HEK293 (cell line): ENCODE measurements around the gene VAV3.

ENCODE experiments used
- CTCF ChIA-PET: fragments of 350-600 bp; formaldehyde crosslinking; extraction: SDS; loops from one replicate; lab custom pipeline; 2021; ENCODE audit warnings: antibody characterized with exemption; lab: Yijun Ruan, JAX
- POLR2A ChIA-PET: fragments of 300-600 bp; formaldehyde crosslinking; extraction: SDS; loops from one replicate; lab custom pipeline; 2020; ENCODE audit warnings: antibody characterized with exemption, inconsistent platforms; lab: Yijun Ruan, JAX
- H3K27ac ChIP-seq: fragments of 200-500 bp; sonication (Bioruptor generic); 2 replicates; pipeline ENCODE4 v1.5.1; 2014; ENCODE audit warnings: low read depth, low read length, control low read depth, inconsistent platforms; ENCODE audit errors: extremely low read depth
- H3K36me3 ChIP-seq, 2 experiments: fragments of 200-500 bp in 1 of 2; sonication (Bioruptor generic) in 1 of 2; 1 replicate in 1 of 2; 2 replicates in 1 of 2; pipeline ENCODE4 v1.5.1; 2014 to 2017; ENCODE audit warnings: inconsistent platforms in 2 of 2, low read length in 2 of 2; ENCODE audit not compliant: control insufficient read depth in 2 of 2, insufficient read depth in 1 of 2
- H3K4me1 ChIP-seq: fragments of 200-500 bp; sonication (Bioruptor generic); 2 replicates; pipeline ENCODE4 v1.5.1; 2014; ENCODE audit warnings: mild to moderate bottlenecking, low read length, inconsistent platforms; ENCODE audit not compliant: control insufficient read depth, insufficient read depth
- H3K4me3 ChIP-seq: 2 replicates; pipeline ENCODE4 v1.5.1; 2011; ENCODE audit warnings: low read depth, mild to moderate bottlenecking, control low read depth, low read length, moderate library complexity
- H3K9me3 ChIP-seq: fragments of 200-500 bp; sonication (Bioruptor generic); 2 replicates; pipeline ENCODE4 v1.5.1; 2014; ENCODE audit warnings: low read depth, low read length, inconsistent platforms; ENCODE audit not compliant: control insufficient read depth, insufficient read depth
- BCL6B ChIP-seq: fragments of 450-650 bp; formaldehyde crosslinking; IDR thresholded peaks from 2 replicates; pipeline ENCODE4 v1.5.1; 2017; ENCODE audit warnings: missing biosample characterization, missing genetic modification characterization
- KLF10 ChIP-seq: fragments of 450-650 bp; IDR thresholded peaks from 2 replicates; pipeline ENCODE4 v1.5.1; 2018; ENCODE audit warnings: missing biosample characterization, mild to moderate bottlenecking, missing genetic modification characterization
- PRDM10 ChIP-seq: fragments of 450-650 bp; formaldehyde crosslinking; IDR thresholded peaks from 2 replicates; pipeline ENCODE4 v1.5.1; 2016; ENCODE audit warnings: missing biosample characterization, missing genetic modification characterization
- SP2 ChIP-seq: fragments of 450-650 bp; formaldehyde crosslinking; IDR thresholded peaks from 2 replicates; pipeline ENCODE4 v1.5.1; 2016; ENCODE audit warnings: missing biosample characterization, missing genetic modification characterization
- SP3 ChIP-seq: fragments of 450-650 bp; formaldehyde crosslinking; IDR thresholded peaks from 2 replicates; pipeline ENCODE4 v1.5.1; 2016; ENCODE audit warnings: missing biosample characterization, missing genetic modification characterization
- ZBTB8A ChIP-seq: fragments of 450-650 bp; formaldehyde crosslinking; IDR thresholded peaks from 2 replicates; pipeline ENCODE4 v1.5.1; 2016; ENCODE audit warnings: missing biosample characterization, missing genetic modification characterization
- ZNF132 ChIP-seq: fragments of 450-650 bp; formaldehyde crosslinking; IDR thresholded peaks from 2 replicates; pipeline ENCODE4 v1.5.1; 2017; ENCODE audit warnings: missing biosample characterization, missing genetic modification characterization, borderline replicate concordance
- ZNF140 ChIP-seq: fragments of 450-650 bp; formaldehyde crosslinking; IDR thresholded peaks from 2 replicates; pipeline ENCODE4 v1.5.1; 2016; ENCODE audit warnings: missing biosample characterization, missing genetic modification characterization
- ZNF350 ChIP-seq: fragments of 450-650 bp; formaldehyde crosslinking; IDR thresholded peaks from 2 replicates; pipeline ENCODE4 v1.5.0; 2017; ENCODE audit warnings: missing biosample characterization, mild to moderate bottlenecking, missing genetic modification characterization
- ZNF366 ChIP-seq: fragments of 450-650 bp; formaldehyde crosslinking; conservative IDR thresholded peaks from 2 replicates; pipeline ENCODE4 v1.5.1; 2016; ENCODE audit warnings: missing biosample characterization, missing genetic modification characterization
- ZNF37A ChIP-seq: fragments of 450-650 bp; IDR thresholded peaks from 2 replicates; pipeline ENCODE4 v1.5.1; 2018; ENCODE audit warnings: missing biosample characterization, missing genetic modification characterization
- ZNF394 ChIP-seq: fragments of 450-650 bp; formaldehyde crosslinking; IDR thresholded peaks from 2 replicates; pipeline ENCODE4 v1.5.1; 2016; ENCODE audit warnings: missing biosample characterization, missing genetic modification characterization, mild to moderate bottlenecking, moderate library complexity, borderline replicate concordance
- ZNF473 ChIP-seq: fragments of 450-650 bp; formaldehyde crosslinking; IDR thresholded peaks from 2 replicates; pipeline ENCODE4 v1.5.1; 2017; ENCODE audit warnings: missing biosample characterization, missing genetic modification characterization
- ZNF514 ChIP-seq: fragments of 450-650 bp; formaldehyde crosslinking; IDR thresholded peaks from 2 replicates; pipeline ENCODE4 v1.5.1; 2016; ENCODE audit warnings: missing biosample characterization, missing genetic modification characterization
- ZNF561 ChIP-seq: fragments of 450-650 bp; IDR thresholded peaks from 2 replicates; pipeline ENCODE4 v1.5.1; 2018; ENCODE audit warnings: missing biosample characterization, missing genetic modification characterization, borderline replicate concordance
- ZNF704 ChIP-seq: fragments of 450-650 bp; formaldehyde crosslinking; IDR thresholded peaks from 2 replicates; pipeline ENCODE4 v1.5.1; 2016; ENCODE audit warnings: missing biosample characterization, missing genetic modification characterization
- ZNF76 ChIP-seq: fragments of 450-650 bp; formaldehyde crosslinking; IDR thresholded peaks from 2 replicates; pipeline ENCODE4; 2016; ENCODE audit warnings: low read depth, missing biosample characterization, missing genetic modification characterization, borderline replicate concordance
- TF ChIP-seq, protein P1 (sequence below): IDR thresholded peaks from 2 replicates; pipeline ENCODE4 v1.6.1; 2011; ENCODE audit warnings: mild to moderate bottlenecking, low read depth, low read length, borderline replicate concordance
- TF ChIP-seq, protein P2 (sequence below): fragments of 450-650 bp; formaldehyde crosslinking; IDR thresholded peaks from 2 replicates; pipeline ENCODE4 v1.5.1; 2016; ENCODE audit warnings: missing biosample characterization, missing genetic modification characterization

VAV3 gene

DNA sequence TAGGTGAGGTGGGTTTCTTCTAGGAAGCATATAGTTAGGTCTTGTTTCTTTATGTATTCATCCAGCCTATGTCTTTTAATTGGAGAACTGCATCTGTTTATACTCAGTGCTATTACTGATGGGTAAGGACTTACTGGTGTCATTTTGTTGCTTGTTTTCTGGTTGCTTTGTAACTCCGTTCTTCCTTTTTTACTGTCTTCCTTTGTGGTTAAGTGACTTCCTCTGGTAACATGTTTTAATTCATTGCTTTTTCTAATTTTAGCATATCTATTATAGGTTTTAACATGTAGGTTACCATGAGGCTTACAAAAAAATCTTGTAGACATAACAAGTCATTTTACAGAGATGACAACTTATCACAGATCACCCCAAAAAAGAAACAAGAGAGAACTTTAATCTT lies 160.8 kb downstream of the VAV3 start (continued):
- TF ChIP-seq SP2 (tag by site-specific recombination) (no peak), ZNF350 (tag by site-specific recombination) (no peak), ZNF473 (tag by site-specific recombination) (no peak), ZNF37A (tag by site-specific recombination) (no peak), ZNF76 (tag by site-specific recombination) (no peak), ZBTB8A (tag by site-specific recombination) (no peak), ZNF132 (tag by site-specific recombination) (no peak), ZNF366 (tag by site-specific recombination) (no peak), PRDM10 (no peak)
- TF ChIP-seq, protein P1, sequence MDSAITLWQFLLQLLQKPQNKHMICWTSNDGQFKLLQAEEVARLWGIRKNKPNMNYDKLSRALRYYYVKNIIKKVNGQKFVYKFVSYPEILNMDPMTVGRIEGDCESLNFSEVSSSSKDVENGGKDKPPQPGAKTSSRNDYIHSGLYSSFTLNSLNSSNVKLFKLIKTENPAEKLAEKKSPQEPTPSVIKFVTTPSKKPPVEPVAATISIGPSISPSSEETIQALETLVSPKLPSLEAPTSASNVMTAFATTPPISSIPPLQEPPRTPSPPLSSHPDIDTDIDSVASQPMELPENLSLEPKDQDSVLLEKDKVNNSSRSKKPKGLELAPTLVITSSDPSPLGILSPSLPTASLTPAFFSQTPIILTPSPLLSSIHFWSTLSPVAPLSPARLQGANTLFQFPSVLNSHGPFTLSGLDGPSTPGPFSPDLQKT: no peak

GRCh38 chr1:107803579-107803978 lies 161.4 kb downstream of the VAV3 start:
- H3K9me3 ChIP-seq: no peaks in the 10 kb centered on the region
- no peak overlapping the region for H3K27ac ChIP-seq
- H3K4me1 ChIP-seq: no peaks in the 10 kb centered on the region
- CTCF ChIA-PET: no interaction called here
- no peak overlapping the region for H3K4me3 ChIP-seq
- TF ChIP-seq ZNF140 (tag by site-specific recombination): no peak
- no peak for TF ChIP-seq KLF10 (tag by site-specific recombination)
- no peak for TF ChIP-seq ZNF704 (tag by site-specific recombination)
- no peak for TF ChIP-seq BCL6B (tag by site-specific recombination)
- TF ChIP-seq ZNF514 (tag by site-specific recombination): no peak
- POLR2A ChIA-PET: no interaction called here
- no peaks in the 10 kb centered on the region for H3K36me3 ChIP-seq

DNA sequence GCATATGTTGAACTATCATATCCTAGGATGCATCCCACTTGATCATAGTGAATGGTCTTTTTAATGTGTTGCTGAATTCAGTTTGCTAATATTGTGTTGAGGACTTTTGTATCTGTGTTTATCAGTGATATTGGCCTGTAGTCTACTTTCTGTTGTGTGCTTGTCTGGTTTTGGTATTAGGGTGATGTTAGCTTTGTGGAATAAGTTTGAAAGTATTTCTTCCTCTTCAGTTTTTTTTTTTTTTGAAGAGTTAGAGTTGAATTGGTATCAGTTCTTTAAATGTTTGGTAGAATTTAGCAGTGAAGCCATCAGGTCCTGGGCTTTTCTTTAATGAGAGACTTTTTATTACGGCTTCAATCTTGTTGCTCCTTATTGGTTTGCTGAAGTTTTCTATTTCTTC lies 162.3 kb downstream of the VAV3 start:
- TF ChIP-seq ZNF561 (tag by site-specific recombination): no peak
- no peak for TF ChIP-seq SP3 (tag by site-specific recombination)
- TF ChIP-seq ZNF366 (tag by site-specific recombination): no peak
- no peak for TF ChIP-seq ZNF394 (tag by site-specific recombination)
- TF ChIP-seq, protein P2, sequence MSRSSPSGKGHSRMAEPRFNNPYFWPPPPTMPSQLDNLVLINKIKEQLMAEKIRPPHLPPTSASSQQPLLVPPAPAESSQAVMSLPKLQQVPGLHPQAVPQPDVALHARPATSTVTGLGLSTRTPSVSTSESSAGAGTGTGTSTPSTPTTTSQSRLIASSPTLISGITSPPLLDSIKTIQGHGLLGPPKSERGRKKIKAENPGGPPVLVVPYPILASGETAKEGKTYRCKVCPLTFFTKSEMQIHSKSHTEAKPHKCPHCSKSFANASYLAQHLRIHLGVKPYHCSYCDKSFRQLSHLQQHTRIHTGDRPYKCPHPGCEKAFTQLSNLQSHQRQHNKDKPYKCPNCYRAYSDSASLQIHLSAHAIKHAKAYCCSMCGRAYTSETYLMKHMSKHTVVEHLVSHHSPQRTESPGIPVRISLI (tag by site-specific recombination): no peak
- TF ChIP-seq, all 188 proteins: peak for 0
- no peaks in the 10 kb centered on the region for H3K4me1 ChIP-seq
- ChIA-PET POLR2A (no interaction called here), CTCF (interaction anchor here (0.7 kb wide), 1 partner anchor 479 kb away, joined by 3 read pairs; no protein-coding TSS in a partner anchor)
- no peak overlapping the region for H3K27ac ChIP-seq
- no peak overlapping the region for H3K4me3 ChIP-seq
- no peaks in the 10 kb centered on the region for H3K9me3 ChIP-seq
- H3K36me3 ChIP-seq: no peaks in the 10 kb centered on the region
